GM12878 (cell line): Measurements from ENCODE around the gene RAD51B.

Experiments used
- NFIC ChIP-seq: IDR thresholded peaks from 2 replicates; pipeline ENCODE4 v1.6.1; 2012; ENCODE audit warnings: low read depth, mild to moderate bottlenecking, inconsistent platforms, low read length, moderate library complexity
- RUNX3 ChIP-seq: IDR thresholded peaks from 2 replicates; pipeline ENCODE4 v1.6.1; 2012; ENCODE audit warnings: low read length, inconsistent platforms
- TF ChIP-seq, protein P1 (sequence below): fragments of 450-650 bp; conservative IDR thresholded peaks from 2 replicates; pipeline ENCODE4 v1.6.1; 2017; ENCODE audit warnings: mild to moderate bottlenecking, moderate library complexity

DNA sequence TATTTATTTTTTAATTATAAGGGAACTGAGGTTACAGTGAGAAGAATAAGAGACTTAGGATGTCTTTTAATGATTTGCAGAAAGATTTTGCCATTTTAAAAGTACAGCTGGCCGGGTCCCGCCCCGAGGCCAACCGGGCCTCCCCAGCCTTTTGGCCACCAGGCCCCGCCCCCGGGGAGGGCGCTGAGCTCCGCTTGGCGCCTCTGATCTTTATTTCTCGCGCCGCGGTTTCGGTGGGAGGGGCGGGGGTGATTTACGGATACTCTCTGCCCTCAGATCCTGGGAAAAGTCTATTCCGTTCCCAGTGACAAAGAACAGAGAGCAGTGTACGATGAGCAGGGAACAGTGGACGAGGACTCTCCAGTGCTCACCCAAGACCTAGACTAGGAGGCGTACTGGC is 20.8 kb upstream of the RAD51B start:
- TF ChIP-seq, protein P1, sequence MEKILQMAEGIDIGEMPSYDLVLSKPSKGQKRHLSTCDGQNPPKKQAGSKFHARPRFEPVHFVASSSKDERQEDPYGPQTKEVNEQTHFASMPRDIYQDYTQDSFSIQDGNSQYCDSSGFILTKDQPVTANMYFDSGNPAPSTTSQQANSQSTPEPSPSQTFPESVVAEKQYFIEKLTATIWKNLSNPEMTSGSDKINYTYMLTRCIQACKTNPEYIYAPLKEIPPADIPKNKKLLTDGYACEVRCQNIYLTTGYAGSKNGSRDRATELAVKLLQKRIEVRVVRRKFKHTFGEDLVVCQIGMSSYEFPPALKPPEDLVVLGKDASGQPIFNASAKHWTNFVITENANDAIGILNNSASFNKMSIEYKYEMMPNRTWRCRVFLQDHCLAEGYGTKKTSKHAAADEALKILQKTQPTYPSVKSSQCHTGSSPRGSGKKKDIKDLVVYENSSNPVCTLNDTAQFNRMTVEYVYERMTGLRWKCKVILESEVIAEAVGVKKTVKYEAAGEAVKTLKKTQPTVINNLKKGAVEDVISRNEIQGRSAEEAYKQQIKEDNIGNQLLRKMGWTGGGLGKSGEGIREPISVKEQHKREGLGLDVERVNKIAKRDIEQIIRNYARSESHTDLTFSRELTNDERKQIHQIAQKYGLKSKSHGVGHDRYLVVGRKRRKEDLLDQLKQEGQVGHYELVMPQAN = no peak
- TF ChIP-seq NFIC = no peak
- no peak for TF ChIP-seq RUNX3
